Vagina (tissue), 2 donors: ENCODE results near the gene PDCD1LG2. TPM values are rescaled to one million over a fixed set of nuclear protein-coding genes. Genes with fewer than 3 reads are reported as not detected.
A peak's percentile ranks its signal among the peaks of the same experiment; 100 is the strongest.

Source experiments
- DNase-seq, 2 donors: peaks; one replicate each; pipeline ENCODE4 v3.0.0-alpha.2; 2017; ENCODE audit errors: extremely low spot score in 2 of 2
- H3K27ac ChIP-seq: fragments of 200-600 bp; sonication (generic); one replicate; pipeline ENCODE4 v1.5.1; 2019
- H3K27me3 ChIP-seq: fragments of 200-600 bp; sonication (generic); one replicate; pipeline ENCODE4 v1.5.1; 2019
- H3K36me3 ChIP-seq, 2 donors: fragments of 200-600 bp; sonication (generic); one replicate each; pipeline ENCODE4 v1.5.1; 2017 to 2019
- H3K4me1 ChIP-seq: fragments of 200-600 bp; sonication (generic); one replicate; pipeline ENCODE4 v1.5.1; 2019
- H3K4me3 ChIP-seq, 2 donors: fragments of 200-600 bp; sonication (generic); 1 replicate in 1 of 2; 2 replicates in 1 of 2; pipeline ENCODE4 v1.5.1; 2016 to 2019
- H3K9me3 ChIP-seq: fragments of 200-600 bp; sonication (generic); one replicate; pipeline ENCODE4 v1.5.1; 2019
- CTCF ChIP-seq, 3 experiments: fragments of 450-650 bp in 2 of 3; fragments of 200-600 bp in 1 of 3; sonication (generic) in 1 of 3; IDR thresholded peaks; one replicate each; pipeline ENCODE4 v1.5.1; 2017 to 2019; ENCODE audit warnings: antibody characterized with exemption in 3 of 3, mild to moderate bottlenecking in 2 of 3, moderate library complexity in 2 of 3
- POLR2A ChIP-seq, 2 donors: fragments of 450-650 bp; IDR thresholded peaks; one replicate each; pipeline ENCODE4 v1.6.1; 2017; ENCODE audit warnings: antibody characterized with exemption in 2 of 2, mild to moderate bottlenecking in 2 of 2, moderate library complexity in 2 of 2
- POLR2AphosphoS5 ChIP-seq, 2 donors: sonication (generic); formaldehyde crosslinking; IDR thresholded peaks; one replicate each; pipeline ENCODE4 v1.9.0; 2017; ENCODE audit warnings: antibody characterized with exemption in 2 of 2, mild to moderate bottlenecking in 2 of 2, low read depth in 1 of 2; ENCODE audit not compliant: insufficient read depth in 1 of 2
- intact Hi-C: fragments of 100-400 bp; cut with DNase I; formaldehyde crosslinking; loops from one replicate; pipeline ENCODE4 v1.15.1; 2023
- total RNA-seq: library from RNA; depleted of rRNA; stranded (reverse); fragments of >200 nt; gene quantifications from one replicate; pipeline ENCODE4 v1.2.3, GENCODE V29; 2016

The PDCD1LG2 gene
- total RNA-seq, 1 donor from 2014 or later: 1.2 TPM

- TF ChIP-seq POLR2A (IDR thresholded peaks at IDR 0.05) (no peak), POLR2AphosphoS5 (IDR thresholded peaks at IDR 0.05; ENCODE audit: insufficient read depth in 1 of 2, low read depth in 1 of 2) (no peak), CTCF (IDR thresholded peaks at IDR 0.05) (no peak)
- intact Hi-C loops: no loop called here
- no peak for DNase-seq
- Histone ChIP-seq H3K27ac (peak overlapping the region; percentile 84), H3K9me3 (no peaks in the 10 kb centered on the region), H3K27me3 (no peaks in the 10 kb centered on the region), H3K4me1 (peaks cover 33% of the 10 kb centered on the region), H3K36me3 (no peaks in the 10 kb centered on the region), H3K4me3 (peak overlapping the region; percentile 35 to 36)
Observed at GRCh38 chr9:5510989-5511388, 658 bp downstream of the PDCD1LG2 start.

- intact Hi-C loops: no loop called here
- no peak for TF ChIP-seq CTCF (IDR thresholded peaks at IDR 0.05)
- peak overlapping the region; percentile 35 to 36 for H3K4me3 ChIP-seq
- H3K27ac ChIP-seq: peak overlapping the region; percentile 84
- H3K27me3 ChIP-seq: no peaks in the 10 kb centered on the region
- H3K4me1 ChIP-seq: peaks cover 33% of the 10 kb centered on the region
- no peak for DNase-seq
- H3K9me3 ChIP-seq: no peaks in the 10 kb centered on the region
- no peaks in the 10 kb centered on the region for H3K36me3 ChIP-seq
Observed at GRCh38 chr9:5511476-5511875, 1.1 kb downstream of the PDCD1LG2 start.

- Histone ChIP-seq H3K36me3 (no peaks in the 10 kb centered on the region), H3K4me3 (peak overlapping the region; percentile 35 to 36), H3K9me3 (no peaks in the 10 kb centered on the region), H3K27me3 (no peaks in the 10 kb centered on the region), H3K4me1 (peaks cover 33% of the 10 kb centered on the region), H3K27ac (peak overlapping the region; percentile 84)
- DNase-seq: no peak
- TF ChIP-seq POLR2A (IDR thresholded peaks at IDR 0.05) (no peak), CTCF (IDR thresholded peaks at IDR 0.05) (no peak), POLR2AphosphoS5 (IDR thresholded peaks at IDR 0.05; ENCODE audit: insufficient read depth in 1 of 2, low read depth in 1 of 2) (no peak)
- intact Hi-C loops: no loop called here
Observed at GRCh38 chr9:5511935-5512580, 1.7 kb downstream of the PDCD1LG2 start.

GRCh38 chr9:5512658-5513452 lies 2.5 kb downstream of the PDCD1LG2 start:
- no peaks in the 10 kb centered on the region for H3K9me3 ChIP-seq
- no peak overlapping the region for H3K27ac ChIP-seq
- H3K27me3 ChIP-seq: no peaks in the 10 kb centered on the region
- H3K4me1 ChIP-seq: peaks cover 40% of the 10 kb centered on the region
- TF ChIP-seq POLR2A (IDR thresholded peaks at IDR 0.05): no peak
- no peak for TF ChIP-seq CTCF (IDR thresholded peaks at IDR 0.05)
- TF ChIP-seq POLR2AphosphoS5 (IDR thresholded peaks at IDR 0.05; ENCODE audit: insufficient read depth in 1 of 2, low read depth in 1 of 2): no peak
- H3K4me3 ChIP-seq: no peak overlapping the region
- H3K36me3 ChIP-seq: no peaks in the 10 kb centered on the region
- intact Hi-C loops: no loop called here
- DNase-seq: no peak
